HG02623 (cell line): ENCODE measurements around the gene FAM72B.
A peak's percentile ranks its signal among the peaks of the same experiment; 100 is the strongest.
"Not testable (repeated sequence)": the region's sequence is repeated elsewhere in the genome, so short reads cannot be mapped to it uniquely, and the experiment has no call there.

Source experiments
- ATAC-seq: cut with Tn5 transposase; IDR thresholded peaks from one replicate; pipeline ENCODE4 v1.9.1; 2021; ENCODE audit warnings: moderate library complexity; ENCODE audit not compliant: unreplicated experiment

FAM72B gene

DNA sequence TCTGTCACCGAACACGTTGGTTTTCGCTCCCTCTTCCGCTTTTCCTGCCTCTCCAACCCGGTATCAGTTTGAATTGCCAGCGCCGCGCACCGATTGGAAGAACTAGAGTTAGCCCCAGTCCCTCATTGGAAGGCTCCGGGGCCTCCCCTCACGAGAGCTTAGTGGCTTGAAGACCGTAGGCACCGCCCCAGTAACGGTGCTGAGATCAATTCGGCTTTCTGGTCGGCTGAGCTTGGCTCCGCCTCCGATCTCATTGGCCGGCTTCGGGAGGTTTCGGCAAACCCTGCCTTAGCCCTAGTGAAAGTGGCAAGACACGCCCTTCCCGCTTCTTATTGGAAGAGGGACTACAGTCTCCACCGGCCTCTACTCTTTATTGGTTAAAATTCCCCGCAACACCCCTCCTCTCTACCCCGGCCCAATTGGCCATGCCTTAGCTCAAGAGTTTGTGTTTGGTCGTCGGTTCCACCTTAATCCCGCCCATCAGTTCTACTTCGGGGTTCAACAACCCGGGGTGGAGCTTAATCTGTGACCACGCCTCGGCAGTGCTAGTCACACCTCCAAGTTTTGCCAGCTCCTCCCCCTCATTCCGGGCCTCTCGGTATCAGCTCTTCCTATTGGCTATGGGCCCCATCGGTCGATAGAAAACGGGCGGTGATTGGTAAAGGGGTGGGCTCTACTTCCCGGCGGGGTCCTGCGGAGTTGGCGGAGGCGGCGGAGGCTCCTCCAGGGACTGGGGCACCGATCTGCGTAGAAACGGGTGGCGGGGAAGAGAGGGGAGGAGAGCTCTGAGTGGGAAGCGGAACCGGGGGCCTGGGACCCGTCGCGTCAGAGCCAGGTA lies at the start of gene FAM72B, which contains the start of gene SRGAP2C:
TSS of gene FAM72B (minus strand) at position 51 of the 838 bp plus-strand sequence. CDS start 851 bp downstream, outside the sequence.
TSS of gene SRGAP2C (plus strand) at position 686 of the 838 bp plus-strand sequence. CDS start 2,472 bp downstream, outside the sequence.
- peak; percentile 88 for ATAC-seq

GRCh38 chr1:121232445-121233125 lies 48.4 kb upstream of the FAM72B start:
- ATAC-seq: not testable (repeated sequence)

GRCh38 chr1:121230636-121231035 lies 46.5 kb upstream of the FAM72B start:
- ATAC-seq: not testable (repeated sequence)

GRCh38 chr1:121227544-121228330 lies 43.6 kb upstream of the FAM72B start:
- not testable (repeated sequence) for ATAC-seq

DNA sequence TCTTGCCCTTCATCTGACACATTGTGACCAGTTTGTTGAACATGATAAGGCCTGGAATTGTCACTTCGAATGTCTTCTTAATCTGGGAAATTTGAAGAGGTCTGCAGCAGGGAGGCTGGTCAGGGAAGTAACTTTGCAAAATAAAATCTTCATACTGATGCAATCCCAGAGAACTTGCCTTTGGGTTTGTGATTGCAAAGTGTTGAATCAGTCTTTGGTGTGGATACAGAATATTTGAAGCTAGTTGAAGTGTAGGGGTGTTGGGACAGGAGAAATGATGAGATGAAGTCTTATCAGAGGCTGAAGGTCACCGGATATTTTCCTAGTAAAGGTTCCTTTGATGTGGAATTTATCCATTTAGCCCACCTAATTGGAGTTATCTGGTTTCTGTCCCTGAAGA lies 42.8 kb upstream of the FAM72B start:
- not testable (repeated sequence) for ATAC-seq

GRCh38 chr1:121226295-121226904 lies 42.3 kb upstream of the FAM72B start:
- ATAC-seq: not testable (repeated sequence)

- peak; percentile 97 for ATAC-seq
Observed at GRCh38 chr1:121224714-121225113, 40.6 kb upstream of the FAM72B start.

DNA sequence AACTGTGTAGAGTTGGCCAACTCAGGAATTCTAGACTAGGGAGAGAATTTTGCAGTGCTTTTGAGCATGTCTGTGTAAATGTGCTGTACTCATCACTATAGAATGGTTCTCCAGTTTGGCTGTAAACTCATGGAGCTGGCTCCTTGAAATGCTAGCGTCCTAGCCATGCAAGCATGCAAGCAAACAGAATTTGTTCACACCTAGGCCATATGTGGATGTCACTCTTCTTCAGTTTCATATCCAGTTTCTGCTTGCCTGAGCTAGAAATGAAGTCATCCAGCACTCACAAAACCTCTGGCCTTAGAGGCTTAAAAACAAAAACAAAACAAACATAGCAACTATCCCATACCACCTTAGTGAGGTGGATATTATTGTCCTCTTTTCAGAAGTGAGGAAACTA lies 37.6 kb upstream of the FAM72B start:
- peak; percentile 45 for ATAC-seq

- ATAC-seq: not testable (repeated sequence)
Observed at GRCh38 chr1:121216676-121217075, 32.5 kb upstream of the FAM72B start.

GRCh38 chr1:121215699-121216417 lies 31.7 kb upstream of the FAM72B start:
- ATAC-seq: not testable (repeated sequence)

- not testable (repeated sequence) for ATAC-seq
Observed at GRCh38 chr1:121214544-121215156, 30.5 kb upstream of the FAM72B start.

DNA sequence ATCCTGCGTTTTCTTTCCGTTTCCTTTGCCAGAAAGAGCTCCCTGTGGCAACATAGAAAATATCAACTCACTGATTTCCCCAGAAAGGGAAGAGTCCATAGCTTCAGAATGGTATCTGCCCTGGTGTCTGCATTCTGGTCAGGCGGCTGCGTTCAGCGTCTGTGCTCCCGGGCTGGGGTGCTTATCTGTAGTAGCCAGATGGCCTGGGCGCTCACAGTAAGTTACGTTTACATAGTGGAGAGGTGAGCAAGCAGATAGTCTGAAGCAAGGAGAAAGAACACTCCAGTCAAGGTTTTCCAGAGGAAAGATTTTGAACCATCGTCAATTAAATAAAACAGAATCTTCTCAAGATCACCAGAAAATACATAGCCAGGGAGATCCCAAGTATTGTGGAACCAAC lies 29.4 kb upstream of the FAM72B start:
- ATAC-seq: not testable (repeated sequence)

DNA sequence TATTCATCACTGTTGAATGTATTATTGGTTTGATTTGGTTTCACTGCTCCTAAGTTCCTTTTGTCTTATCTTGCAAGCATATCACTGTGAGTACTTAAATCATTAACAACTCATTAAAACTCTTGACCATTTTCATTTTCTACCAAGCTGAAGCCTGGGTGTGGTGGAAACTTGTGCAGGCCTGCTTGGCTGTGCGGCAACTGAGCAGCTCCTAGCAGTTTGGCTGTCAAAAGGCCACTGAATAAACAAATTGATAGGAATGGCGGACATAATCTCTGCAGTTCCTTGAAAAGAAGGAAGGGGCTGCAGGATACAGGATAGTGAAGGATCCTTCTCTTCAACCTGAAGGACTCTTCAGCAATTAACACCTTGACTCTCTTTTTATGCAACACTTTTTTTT lies 26.6 kb upstream of the FAM72B start:
- not testable (repeated sequence) for ATAC-seq

DNA sequence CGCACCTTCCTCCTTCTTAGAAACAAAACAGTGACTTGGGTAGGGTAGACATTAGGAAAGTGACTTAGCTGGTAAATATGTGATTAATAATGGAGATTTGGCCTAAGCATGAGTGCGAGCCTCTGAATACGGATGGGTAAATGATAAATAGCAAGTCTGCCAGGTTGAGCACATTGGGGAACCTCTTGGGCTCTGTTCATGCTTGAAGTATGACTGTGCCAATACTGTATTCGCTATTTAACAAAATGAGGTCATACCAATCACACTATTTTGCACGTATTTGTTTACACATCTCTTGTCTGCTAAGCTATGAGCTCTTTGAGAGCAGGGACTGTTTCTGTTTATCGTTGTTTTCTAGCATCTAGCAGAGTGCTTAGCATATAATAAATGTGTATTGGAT lies 24.2 kb upstream of the FAM72B start:
- ATAC-seq: not testable (repeated sequence)

DNA sequence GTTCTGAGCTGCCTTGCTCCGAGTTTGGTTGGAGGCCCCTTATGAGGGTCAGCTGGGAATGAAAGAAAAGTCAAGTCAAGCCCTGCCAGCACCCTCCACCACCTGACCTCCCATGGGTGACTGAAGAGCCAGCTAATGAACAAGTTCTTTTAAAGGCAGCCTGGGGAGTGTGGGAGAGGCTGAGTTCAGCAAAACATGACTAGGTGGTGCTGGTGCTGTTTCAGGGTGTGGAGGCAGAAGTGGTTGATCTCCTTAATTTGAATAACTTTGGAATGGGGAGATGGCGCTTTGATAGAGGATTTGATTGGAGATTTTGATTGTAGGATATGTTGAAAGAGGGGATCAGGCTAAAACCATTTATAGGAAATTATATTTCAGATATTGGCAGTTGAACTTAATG lies 23.2 kb upstream of the FAM72B start:
- not testable (repeated sequence) for ATAC-seq

GRCh38 chr1:121205786-121206711 lies 21.9 kb upstream of the FAM72B start:
- ATAC-seq: not testable (repeated sequence)

- not testable (repeated sequence) for ATAC-seq
Observed at GRCh38 chr1:121202986-121203385, 18.8 kb upstream of the FAM72B start.
